ENCODE measurements around the gene ZNF341. TPM values are rescaled to one million over a fixed set of nuclear protein-coding genes. Genes with fewer than 3 reads are reported as not detected.

Gene ZNF341
- polyA plus RNA-seq, 3 donors from 2014 or later = 0.79 to 3.8 (median 1.7) TPM

GRCh38 chr20:33811776-33812151 lies 80.0 kb downstream of the ZNF341 start:
- peaks cover 42 to 55% of the 10 kb centered on the region in 2 donors for H3K4me1 Mint-ChIP-seq
- peak; percentile 12 to 32 (median 23) for DNase-seq
- H3K36me3 Mint-ChIP-seq = no peaks in the 10 kb centered on the region
- H3K4me3 Mint-ChIP-seq = peak overlapping the region; percentile 83 to 96 (median 92)
- no peaks in the 10 kb centered on the region for H3K9me3 Mint-ChIP-seq
- H3K27me3 Mint-ChIP-seq (ENCODE audit: low read depth in 3 of 3) = peaks cover 0 to 1% (median 0%) of the 10 kb centered on the region in 3 donors
- peak overlapping the region; percentile 89 to 98 (median 90) for H3K27ac Mint-ChIP-seq

GRCh38 chr20:33812152-33812849 lies 80.5 kb downstream of the ZNF341 start:
- Mint-ChIP-seq H3K27me3 (ENCODE audit: low read depth in 3 of 3) (peaks cover 0 to 1% (median 0%) of the 10 kb centered on the region in 3 donors), H3K27ac (peak overlapping the region; percentile 89 to 98 (median 90)), H3K4me1 (peaks cover 42 to 61% of the 10 kb centered on the region in 2 donors), H3K36me3 (no peaks in the 10 kb centered on the region), H3K9me3 (no peaks in the 10 kb centered on the region), H3K4me3 (peak overlapping the region; percentile 83 to 96 (median 92))
- DNase-seq = peak in 1 of 3 donors; percentile 15

GRCh38 chr20:33812908-33813462 lies 81.2 kb downstream of the ZNF341 start:
- Mint-ChIP-seq H3K9me3 (no peaks in the 10 kb centered on the region), H3K27me3 (ENCODE audit: low read depth in 3 of 3) (peaks cover 0 to 1% (median 0%) of the 10 kb centered on the region in 3 donors), H3K27ac (peak overlapping the region; percentile 89 to 98 (median 90)), H3K36me3 (no peaks in the 10 kb centered on the region), H3K4me3 (peak overlapping the region; percentile 83 to 96 (median 92)), H3K4me1 (peaks cover 48 to 68% of the 10 kb centered on the region in 2 donors)
- no peak for DNase-seq

GRCh38 chr20:33814238-33814712 lies 82.5 kb downstream of the ZNF341 start:
- Mint-ChIP-seq H3K9me3 (no peaks in the 10 kb centered on the region), H3K27ac (peak overlapping the region in 4 of 6 donors; percentile 19 to 81 (median 40)), H3K4me3 (peak overlapping the region in 4 of 5 donors; percentile 2 to 95 (median 28)), H3K27me3 (ENCODE audit: low read depth in 3 of 3) (peaks cover 0 to 1% (median 0%) of the 10 kb centered on the region in 3 donors), H3K4me1 (peaks cover 58 to 80% of the 10 kb centered on the region in 2 donors), H3K36me3 (no peaks in the 10 kb centered on the region)
- DNase-seq = no peak

- no peak overlapping the region for H3K27ac Mint-ChIP-seq
- H3K4me1 Mint-ChIP-seq = peaks cover 72 to 93% of the 10 kb centered on the region in 2 donors
These were observed 83.9 kb downstream of the ZNF341 start for GRCh38 chr20:33815671-33816070.

GRCh38 chr20:33816191-33816590 lies 84.4 kb downstream of the ZNF341 start:
- H3K9me3 Mint-ChIP-seq = no peaks in the 10 kb centered on the region
- no peak for DNase-seq
- no peak overlapping the region for H3K4me3 Mint-ChIP-seq
- H3K27ac Mint-ChIP-seq = no peak overlapping the region
- peaks cover 68 to 92% of the 10 kb centered on the region in 2 donors for H3K4me1 Mint-ChIP-seq
- H3K27me3 Mint-ChIP-seq (ENCODE audit: low read depth in 3 of 3) = peaks cover 0 to 2% (median 0%) of the 10 kb centered on the region in 3 donors
- no peaks in the 10 kb centered on the region for H3K36me3 Mint-ChIP-seq

More at GRCh38 chr20:33815671-33816070, 83.9 kb downstream of the ZNF341 start:
- Mint-ChIP-seq H3K27me3 (ENCODE audit: low read depth in 3 of 3) (peaks cover 0 to 1% (median 0%) of the 10 kb centered on the region in 3 donors), H3K36me3 (no peaks in the 10 kb centered on the region), H3K9me3 (no peaks in the 10 kb centered on the region), H3K4me3 (no peak overlapping the region)
- DNase-seq = no peak

GRCh38 chr20:33817411-33817810 lies 85.6 kb downstream of the ZNF341 start:
- Mint-ChIP-seq H3K4me3 (no peak overlapping the region), H3K36me3 (no peaks in the 10 kb centered on the region), H3K27ac (peak overlapping the region in 4 of 6 donors; percentile 0 to 42 (median 8)), H3K27me3 (ENCODE audit: low read depth in 3 of 3) (peaks cover 0 to 2% (median 0%) of the 10 kb centered on the region in 3 donors), H3K4me1 (peaks cover 62 to 85% of the 10 kb centered on the region in 2 donors), H3K9me3 (no peaks in the 10 kb centered on the region)
- DNase-seq = no peak

- Mint-ChIP-seq H3K4me1 (peaks cover 48 to 75% of the 10 kb centered on the region in 2 donors), H3K27me3 (ENCODE audit: low read depth in 3 of 3) (peaks cover 0 to 2% (median 0%) of the 10 kb centered on the region in 3 donors), H3K36me3 (no peaks in the 10 kb centered on the region), H3K27ac (peak overlapping the region; percentile 42 to 89 (median 80)), H3K9me3 (no peaks in the 10 kb centered on the region), H3K4me3 (peak overlapping the region in 4 of 5 donors; percentile 55 to 65 (median 62))
- DNase-seq = no peak
These were observed 87.7 kb downstream of the ZNF341 start for GRCh38 chr20:33819456-33819855.

- peak overlapping the region in 3 of 6 donors; percentile 3 to 81 (median 54) for H3K27ac Mint-ChIP-seq
These were observed 88.6 kb downstream of the ZNF341 start for GRCh38 chr20:33820362-33820761.

GRCh38 chr20:33821270-33821836 lies 89.6 kb downstream of the ZNF341 start:
- H3K4me3 Mint-ChIP-seq = no peak overlapping the region
- no peak for DNase-seq
- H3K27me3 Mint-ChIP-seq (ENCODE audit: low read depth in 3 of 3) = peaks cover 0 to 3% (median 2%) of the 10 kb centered on the region in 3 donors
- peaks cover 60 to 77% of the 10 kb centered on the region in 2 donors for H3K4me1 Mint-ChIP-seq
- no peaks in the 10 kb centered on the region for H3K9me3 Mint-ChIP-seq
- no peaks in the 10 kb centered on the region for H3K36me3 Mint-ChIP-seq
- H3K27ac Mint-ChIP-seq = no peak overlapping the region

More at GRCh38 chr20:33820362-33820761, 88.6 kb downstream of the ZNF341 start:
- peak overlapping the region in 1 of 5 donors; percentile 7 for H3K4me3 Mint-ChIP-seq
- H3K4me1 Mint-ChIP-seq = peaks cover 54 to 76% of the 10 kb centered on the region in 2 donors
- H3K36me3 Mint-ChIP-seq = no peaks in the 10 kb centered on the region
- DNase-seq = no peak
- H3K27me3 Mint-ChIP-seq (ENCODE audit: low read depth in 3 of 3) = peaks cover 0 to 2% (median 2%) of the 10 kb centered on the region in 3 donors
- H3K9me3 Mint-ChIP-seq = no peaks in the 10 kb centered on the region

GRCh38 chr20:33822423-33822822 lies 90.6 kb downstream of the ZNF341 start:
- H3K27ac Mint-ChIP-seq = peak overlapping the region in 1 of 6 donors; percentile 5
- no peaks in the 10 kb centered on the region for H3K36me3 Mint-ChIP-seq
- H3K9me3 Mint-ChIP-seq = no peaks in the 10 kb centered on the region
- H3K4me3 Mint-ChIP-seq = no peak overlapping the region
- peaks cover 0 to 3% (median 2%) of the 10 kb centered on the region in 3 donors for H3K27me3 Mint-ChIP-seq (ENCODE audit: low read depth in 3 of 3)
- peaks cover 66 to 77% of the 10 kb centered on the region in 2 donors for H3K4me1 Mint-ChIP-seq
- DNase-seq = no peak

GRCh38 chr20:33822991-33823390 lies 91.2 kb downstream of the ZNF341 start:
- Mint-ChIP-seq H3K27ac (no peak overlapping the region), H3K36me3 (no peaks in the 10 kb centered on the region), H3K4me1 (peaks cover 65 to 77% of the 10 kb centered on the region in 2 donors), H3K4me3 (no peak overlapping the region), H3K9me3 (no peaks in the 10 kb centered on the region), H3K27me3 (ENCODE audit: low read depth in 3 of 3) (peaks cover 0 to 3% (median 2%) of the 10 kb centered on the region in 3 donors)
- DNase-seq = no peak

GRCh38 chr20:33824852-33825251 lies 93.1 kb downstream of the ZNF341 start:
- no peak for DNase-seq
- Mint-ChIP-seq H3K36me3 (no peaks in the 10 kb centered on the region), H3K27me3 (ENCODE audit: low read depth in 3 of 3) (peaks cover 0 to 3% (median 2%) of the 10 kb centered on the region in 3 donors), H3K4me3 (no peak overlapping the region), H3K4me1 (peaks cover 64 to 77% of the 10 kb centered on the region in 2 donors), H3K9me3 (no peaks in the 10 kb centered on the region), H3K27ac (peak overlapping the region in 1 of 6 donors; percentile 28)
